Calu3 (cell line): Measurements from ENCODE around the gene VPS13D. TPM values are rescaled to one million over a fixed set of nuclear protein-coding genes. Genes with fewer than 3 reads are reported as not detected.

Experiments
- BruUV-seq: library from RNA; stranded (reverse); fragments of 400-500 nt; replicated peaks from 2 replicates; lab custom pipeline; 2021; lab: Mats Ljungman, UMichigan
- CTCF ChIA-PET: fragments of 300-600 bp; sonication (Branson Sonifier 250); formaldehyde crosslinking; loops from one replicate; lab custom pipeline; 2022; ENCODE audit warnings: antibody characterized with exemption; lab: Charles Lee
- DNase-seq: peaks from one replicate; pipeline ENCODE4 v3.0.0; 2022
- H3K27ac Mint-ChIP-seq: one replicate; pipeline ENCODE4 v1.8.0; 2022; ENCODE audit warnings: mixed read lengths; ENCODE audit not compliant: unreplicated experiment
- H3K27me3 Mint-ChIP-seq: one replicate; pipeline ENCODE4 v1.8.0; 2022; ENCODE audit warnings: mixed read lengths; ENCODE audit not compliant: unreplicated experiment
- H3K36me3 Mint-ChIP-seq: one replicate; pipeline ENCODE4 v1.8.0; 2022; ENCODE audit warnings: mild to moderate bottlenecking, moderate library complexity, mixed read lengths; ENCODE audit not compliant: insufficient read depth, unreplicated experiment
- H3K4me1 Mint-ChIP-seq: one replicate; pipeline ENCODE4 v1.8.0; 2022; ENCODE audit warnings: mild to moderate bottlenecking, low read depth, mixed read lengths; ENCODE audit not compliant: unreplicated experiment
- H3K4me3 Mint-ChIP-seq: one replicate; pipeline ENCODE4 v1.8.0; 2022; ENCODE audit warnings: mild to moderate bottlenecking, low read depth, moderate library complexity, mixed read lengths; ENCODE audit not compliant: unreplicated experiment
- H3K9me3 Mint-ChIP-seq: one replicate; pipeline ENCODE4 v1.8.0; 2022; ENCODE audit warnings: low read depth, mixed read lengths; ENCODE audit not compliant: unreplicated experiment
- intact Hi-C: fragments of 100-400 bp; cut with micrococcal nuclease; formaldehyde crosslinking; loops from one replicate; pipeline ENCODE4 v1.10.0; 2022; ENCODE audit not compliant: unreplicated experiment
- total RNA-seq: library from RNA; stranded (reverse); gene quantifications from 2 replicates; pipeline ENCODE4 v1.2.3, GENCODE V29; 2022
- TF ChIP-seq, protein P1 (sequence below): fragments of 200-600 bp; IDR thresholded peaks from one replicate; pipeline ENCODE4 v1.8.0; 2022; ENCODE audit warnings: antibody characterized with exemption; ENCODE audit not compliant: unreplicated experiment

VPS13D gene
- total RNA-seq, 1 experiment from 2014 or later: 30.6 TPM

DNA sequence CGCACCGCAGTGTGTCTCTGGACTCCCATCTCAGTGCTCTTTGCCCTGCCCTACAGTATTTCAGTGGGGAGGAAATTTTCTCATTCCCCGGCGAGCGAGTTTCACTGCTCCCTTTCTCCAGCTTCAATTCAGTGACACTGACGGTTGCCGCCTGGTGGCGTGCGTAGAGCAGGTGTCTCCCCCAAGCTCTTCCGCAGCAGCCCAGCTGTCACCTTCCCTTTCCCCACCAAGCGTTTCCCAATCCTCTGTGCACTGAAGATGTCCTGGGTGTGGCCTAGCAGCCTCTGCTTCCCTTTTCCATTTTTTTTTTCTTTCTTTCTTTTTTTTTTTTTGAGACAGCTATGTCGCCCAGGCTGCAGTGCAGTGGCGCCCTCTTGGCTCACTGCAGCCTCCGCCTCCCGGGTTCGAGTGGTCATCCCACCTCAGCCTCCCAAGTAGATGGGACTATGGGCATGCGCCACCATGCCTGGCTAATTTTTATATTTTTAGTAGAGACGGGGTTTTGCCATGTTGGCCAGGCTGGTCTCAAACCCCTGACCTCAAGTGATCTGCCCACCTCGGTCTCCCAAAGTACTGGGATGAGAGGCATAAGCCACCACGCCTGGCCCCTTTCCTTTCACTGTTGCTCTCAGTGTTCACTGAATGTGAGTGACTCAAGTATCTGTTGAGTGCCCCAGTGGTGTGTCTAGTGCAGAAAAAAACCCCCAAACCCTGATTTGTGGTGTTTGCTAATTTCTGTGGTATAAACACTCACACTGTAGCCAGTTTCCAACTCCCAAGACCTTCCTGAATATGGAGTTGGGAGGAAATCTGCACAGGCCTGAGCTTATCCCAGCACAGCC is 33.0 kb upstream of the VPS13D start:
- CTCF ChIA-PET: interaction anchor here (0.5 kb wide), 1 partner anchor 117 kb away, joined by 3 read pairs; no protein-coding TSS in a partner anchor
- no peaks in the 10 kb centered on the region for H3K27me3 Mint-ChIP-seq
- TF ChIP-seq, protein P1, sequence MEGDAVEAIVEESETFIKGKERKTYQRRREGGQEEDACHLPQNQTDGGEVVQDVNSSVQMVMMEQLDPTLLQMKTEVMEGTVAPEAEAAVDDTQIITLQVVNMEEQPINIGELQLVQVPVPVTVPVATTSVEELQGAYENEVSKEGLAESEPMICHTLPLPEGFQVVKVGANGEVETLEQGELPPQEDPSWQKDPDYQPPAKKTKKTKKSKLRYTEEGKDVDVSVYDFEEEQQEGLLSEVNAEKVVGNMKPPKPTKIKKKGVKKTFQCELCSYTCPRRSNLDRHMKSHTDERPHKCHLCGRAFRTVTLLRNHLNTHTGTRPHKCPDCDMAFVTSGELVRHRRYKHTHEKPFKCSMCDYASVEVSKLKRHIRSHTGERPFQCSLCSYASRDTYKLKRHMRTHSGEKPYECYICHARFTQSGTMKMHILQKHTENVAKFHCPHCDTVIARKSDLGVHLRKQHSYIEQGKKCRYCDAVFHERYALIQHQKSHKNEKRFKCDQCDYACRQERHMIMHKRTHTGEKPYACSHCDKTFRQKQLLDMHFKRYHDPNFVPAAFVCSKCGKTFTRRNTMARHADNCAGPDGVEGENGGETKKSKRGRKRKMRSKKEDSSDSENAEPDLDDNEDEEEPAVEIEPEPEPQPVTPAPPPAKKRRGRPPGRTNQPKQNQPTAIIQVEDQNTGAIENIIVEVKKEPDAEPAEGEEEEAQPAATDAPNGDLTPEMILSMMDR: no peak
- intact Hi-C loops: no loop called here
- no peak for DNase-seq
- H3K36me3 Mint-ChIP-seq: no peaks in the 10 kb centered on the region
- no peaks in the 10 kb centered on the region for H3K4me1 Mint-ChIP-seq
- H3K27ac Mint-ChIP-seq: no peak overlapping the region
- H3K9me3 Mint-ChIP-seq: no peaks in the 10 kb centered on the region
- no TSS peak for BruUV-seq
- no peak overlapping the region for H3K4me3 Mint-ChIP-seq

DNA sequence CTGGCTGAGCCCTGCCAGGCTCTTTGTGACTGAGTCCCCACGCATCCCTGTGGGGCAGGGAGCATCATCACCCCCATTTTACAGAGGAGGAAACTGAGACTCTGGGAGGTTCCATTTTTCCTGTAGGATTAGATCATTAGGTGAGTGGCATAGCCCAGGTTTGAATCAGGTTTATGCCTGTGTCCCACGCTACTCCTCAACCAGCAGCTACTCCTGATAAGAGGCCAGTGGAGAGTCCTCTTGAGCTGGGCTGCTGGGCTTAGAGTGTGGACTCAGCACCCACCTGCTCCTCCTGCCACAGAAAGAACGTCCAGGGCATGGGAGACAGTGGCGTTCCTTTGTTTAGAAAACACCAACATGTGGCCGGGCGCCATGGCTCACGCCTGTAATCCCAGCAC is 32.3 kb upstream of the VPS13D start:
- CTCF ChIA-PET: interaction anchor here (0.5 kb wide), 1 partner anchor 118 kb away, joined by 3 read pairs; no protein-coding TSS in a partner anchor
- TF ChIP-seq, protein P1: no peak
- DNase-seq: no peak
- intact Hi-C loops: no loop called here
- no peaks in the 10 kb centered on the region for H3K27me3 Mint-ChIP-seq
- no TSS peak for BruUV-seq
- no peak overlapping the region for H3K4me3 Mint-ChIP-seq
- no peaks in the 10 kb centered on the region for H3K4me1 Mint-ChIP-seq
- no peaks in the 10 kb centered on the region for H3K9me3 Mint-ChIP-seq
- no peak overlapping the region for H3K27ac Mint-ChIP-seq
- no peaks in the 10 kb centered on the region for H3K36me3 Mint-ChIP-seq

DNA sequence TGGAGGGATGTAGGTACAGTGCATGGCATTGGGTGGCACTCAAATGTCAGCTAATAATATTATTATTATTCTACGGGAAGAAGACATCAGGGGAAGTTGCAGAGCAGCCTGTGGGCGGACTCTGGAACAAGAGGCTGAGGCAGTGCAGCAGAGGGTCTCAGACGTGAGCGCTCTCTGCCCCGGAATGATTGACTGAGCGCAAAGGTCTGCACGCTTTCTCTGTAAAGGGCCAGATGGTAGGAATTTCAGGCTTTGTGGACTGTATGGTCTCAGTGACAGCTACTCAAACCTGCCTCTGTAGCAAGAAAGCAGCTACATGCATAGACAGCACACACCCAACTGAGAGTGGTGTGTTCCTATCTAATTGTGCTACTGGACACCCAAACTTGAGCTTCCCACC is 29.6 kb upstream of the VPS13D start:
- H3K27me3 Mint-ChIP-seq: peaks cover 1% of the 10 kb centered on the region
- H3K9me3 Mint-ChIP-seq: no peaks in the 10 kb centered on the region
- no peak overlapping the region for H3K27ac Mint-ChIP-seq
- H3K4me1 Mint-ChIP-seq: no peaks in the 10 kb centered on the region
- CTCF ChIA-PET: no interaction called here
- BruUV-seq: no TSS peak
- TF ChIP-seq, protein P1: no peak
- intact Hi-C loops: no loop called here
- H3K4me3 Mint-ChIP-seq: no peak overlapping the region
- DNase-seq: no peak
- H3K36me3 Mint-ChIP-seq: no peaks in the 10 kb centered on the region

DNA sequence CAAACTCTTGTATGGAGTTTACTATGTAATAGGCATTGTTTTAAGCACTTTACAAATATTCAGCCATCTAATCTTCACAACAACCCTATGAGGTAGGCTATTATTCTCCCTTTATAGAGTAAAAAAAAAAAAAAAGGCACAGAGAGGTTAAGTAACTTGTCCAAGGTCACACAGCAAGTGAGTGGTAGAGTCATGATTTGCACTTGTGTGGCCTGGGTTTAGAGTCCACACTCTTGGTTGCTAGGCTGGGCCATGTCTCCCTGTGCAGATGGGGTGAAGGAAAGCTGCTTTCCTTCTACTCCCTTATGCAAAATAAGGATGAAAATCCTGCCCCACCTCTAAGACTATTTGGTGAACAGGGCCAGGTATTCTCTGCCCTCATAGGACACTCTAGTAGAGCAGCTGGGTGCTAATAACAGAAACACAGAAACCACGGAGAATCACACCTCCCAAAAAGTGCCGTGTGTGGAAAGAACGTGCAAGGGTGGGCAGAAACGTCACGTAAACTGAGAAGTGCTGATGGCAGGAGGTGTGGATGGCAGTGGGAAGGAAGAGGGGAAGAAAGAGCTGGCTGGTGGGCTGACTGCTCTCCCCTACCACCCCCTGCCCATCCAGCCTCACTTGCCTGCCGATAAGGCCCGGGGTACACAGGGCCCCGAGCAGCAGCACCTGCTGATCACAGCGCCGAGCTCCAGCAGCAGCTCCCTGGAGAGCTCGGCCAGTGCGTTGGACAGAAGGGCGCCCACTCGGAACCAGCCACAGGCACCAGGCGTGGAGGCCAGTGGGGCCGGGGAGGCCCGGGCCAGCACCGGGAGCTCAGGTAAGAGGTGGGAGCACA is 28.3 kb upstream of the VPS13D start:
- no peaks in the 10 kb centered on the region for H3K4me1 Mint-ChIP-seq
- no peaks in the 10 kb centered on the region for H3K36me3 Mint-ChIP-seq
- no TSS peak for BruUV-seq
- peaks cover 13% of the 10 kb centered on the region for H3K27me3 Mint-ChIP-seq
- CTCF ChIA-PET: interaction anchor here (1.7 kb wide), 1 partner anchor 77 kb away, joined by 8 read pairs; no protein-coding TSS in a partner anchor
- intact Hi-C loops: no loop called here
- H3K27ac Mint-ChIP-seq: no peak overlapping the region
- no peak overlapping the region for H3K4me3 Mint-ChIP-seq
- no peak for DNase-seq
- H3K9me3 Mint-ChIP-seq: no peaks in the 10 kb centered on the region
- TF ChIP-seq, protein P1: no peak
